IMR-90 (cell line): ENCODE data around the gene GMCL2. TPM values are rescaled to one million over a fixed set of nuclear protein-coding genes. Genes with fewer than 3 reads are reported as not detected.

Experiments
- ATAC-seq: fragments of 200-7000 bp; cut with Tn5 transposase; 2 replicates; pipeline ENCODE4 v1.9.1; 2020; ENCODE audit warnings: low read depth, mild to moderate bottlenecking, moderate library complexity
- BruUV-seq: library from RNA; stranded (reverse); fragments of 400-500 nt; replicated peaks from 2 replicates; lab custom pipeline; 2021; lab: Mats Ljungman, UMichigan
- CTCF ChIA-PET: fragments of 300-600 bp; formaldehyde crosslinking; extraction: SDS; loops from one replicate; lab custom pipeline; 2021; ENCODE audit warnings: antibody characterized with exemption; lab: Yijun Ruan, JAX
- POLR2A ChIA-PET: fragments of 300-600 bp; sonication (Branson Sonifier 250); formaldehyde crosslinking; loops from one replicate; lab custom pipeline; 2022; ENCODE audit warnings: antibody characterized with exemption; ENCODE audit not compliant: unreplicated experiment; lab: Charles Lee
- DNase-seq: peaks from one replicate; pipeline ENCODE4 v3.0.0; 2013
- H2AFZ ChIP-seq: replicated peaks from 2 replicates; pipeline ENCODE3; 2013; ENCODE audit warnings: low read length, mild to moderate bottlenecking; ENCODE audit not compliant: poor library complexity
- H2AK5ac ChIP-seq: 2 replicates; pipeline ENCODE4 v1.6.1; 2013; ENCODE audit warnings: low read depth, low read length, inconsistent platforms
- H2AK9ac ChIP-seq: replicated peaks from 2 replicates; pipeline ENCODE3; 2013; ENCODE audit warnings: mild to moderate bottlenecking, low read depth, low read length, moderate library complexity; ENCODE audit not compliant: poor library complexity
- H2BK120ac ChIP-seq: 2 replicates; pipeline ENCODE4 v1.6.1; 2013; ENCODE audit warnings: low read depth, low read length, inconsistent platforms
- H2BK15ac ChIP-seq: 3 replicates; pipeline ENCODE4 v1.6.1; 2013; ENCODE audit warnings: low read depth, low read length, inconsistent platforms
- H2BK20ac ChIP-seq: 2 replicates; pipeline ENCODE4 v1.6.1; 2013; ENCODE audit warnings: low read depth, mild to moderate bottlenecking, inconsistent platforms, low read length, moderate library complexity
- H2BK5ac ChIP-seq: 2 replicates; pipeline ENCODE4 v1.6.1; 2013; ENCODE audit warnings: mild to moderate bottlenecking, low read depth, low read length, inconsistent platforms; ENCODE audit not compliant: poor library complexity, severe bottlenecking
- H3K14ac ChIP-seq: replicated peaks from 2 replicates; pipeline ENCODE4 v1.6.1; 2013; ENCODE audit warnings: low read depth, low read length, inconsistent platforms
- H3K18ac ChIP-seq: 2 replicates; pipeline ENCODE4 v1.6.1; 2013; ENCODE audit warnings: low read depth, low read length, control low read depth
- H3K23ac ChIP-seq: 2 replicates; pipeline ENCODE4 v1.6.1; 2013; ENCODE audit warnings: low read depth, low read length, inconsistent platforms
- H3K27ac ChIP-seq: 2 replicates; pipeline ENCODE4 v1.5.1; 2013; ENCODE audit warnings: mild to moderate bottlenecking, control low read depth, low read length; ENCODE audit not compliant: insufficient read depth
- H3K27me3 ChIP-seq: 2 replicates; pipeline ENCODE4 v1.6.1; 2013; ENCODE audit warnings: low read length; ENCODE audit not compliant: control insufficient read depth, insufficient read depth
- H3K36me3 ChIP-seq: 2 replicates; pipeline ENCODE4 v1.6.1; 2013; ENCODE audit warnings: low read length, mixed read lengths; ENCODE audit not compliant: control insufficient read depth, insufficient read depth
- H3K4ac ChIP-seq: 2 replicates; pipeline ENCODE4 v1.6.1; 2013; ENCODE audit warnings: low read depth, low read length, inconsistent platforms
- H3K4me1 ChIP-seq: 2 replicates; pipeline ENCODE4 v1.6.1; 2013; ENCODE audit warnings: low read length, mixed read lengths; ENCODE audit not compliant: control insufficient read depth, insufficient read depth
- H3K4me2 ChIP-seq: 2 replicates; pipeline ENCODE4 v1.6.1; 2013; ENCODE audit warnings: low read depth, mild to moderate bottlenecking, control low read depth, low read length, moderate library complexity
- H3K4me3 ChIP-seq: 2 replicates; pipeline ENCODE4 v1.5.1; 2013; ENCODE audit warnings: low read depth, mild to moderate bottlenecking, control low read depth, low read length, moderate library complexity; ENCODE audit not compliant: insufficient read depth
- H3K56ac ChIP-seq: 2 replicates; pipeline ENCODE4 v1.6.1; 2013; ENCODE audit warnings: low read length, inconsistent platforms; ENCODE audit not compliant: insufficient read depth; ENCODE audit errors: extremely low read depth
- H3K79me1 ChIP-seq, 2 experiments: 2 replicates each; pipeline ENCODE4 v1.6.1; 2013; ENCODE audit warnings: low read length in 2 of 2, inconsistent platforms in 1 of 2, low read depth in 1 of 2
- H3K9ac ChIP-seq: 2 replicates; pipeline ENCODE4 v1.6.1; 2013; ENCODE audit warnings: low read depth, low read length, control low read depth
- H3K9me1 ChIP-seq: 2 replicates; pipeline ENCODE4 v1.6.1; 2013; ENCODE audit warnings: low read length, inconsistent platforms; ENCODE audit not compliant: insufficient read depth
- H3K9me3 ChIP-seq: 2 replicates; pipeline ENCODE4 v1.6.1; 2013; ENCODE audit warnings: low read length; ENCODE audit not compliant: control insufficient read depth, insufficient read depth
- H4K20me1 ChIP-seq: 2 replicates; pipeline ENCODE4 v1.6.1; 2013; ENCODE audit warnings: low read length, inconsistent platforms; ENCODE audit not compliant: insufficient read depth
- H4K5ac ChIP-seq: 2 replicates; pipeline ENCODE4 v1.6.1; 2013; ENCODE audit warnings: mild to moderate bottlenecking, low read depth, low read length, control low read depth
- H4K8ac ChIP-seq, 2 experiments: 2 replicates each; pipeline ENCODE4 v1.6.1; 2013; ENCODE audit warnings: low read depth in 2 of 2, low read length in 2 of 2, control low read depth in 1 of 2, inconsistent platforms in 1 of 2
- H4K91ac ChIP-seq: 2 replicates; pipeline ENCODE4 v1.6.1; 2013; ENCODE audit warnings: low read depth, low read length, inconsistent platforms; ENCODE audit not compliant: insufficient read depth
- BHLHE40 ChIP-seq: fragments of 150-350 bp; IDR thresholded peaks from 2 replicates; pipeline ENCODE4 v1.6.1; 2016; ENCODE audit warnings: mild to moderate bottlenecking, low read depth, low read length
- CEBPB ChIP-seq: IDR thresholded peaks from 2 replicates; pipeline ENCODE4 v1.6.1; 2012; ENCODE audit warnings: low read depth, low read length, improper control_type of control experiment
- CHD1 ChIP-seq: IDR thresholded peaks from 2 replicates; pipeline ENCODE4 v1.6.1; 2012; ENCODE audit warnings: low read depth, low read length, improper control_type of control experiment
- CTCF ChIP-seq: conservative IDR thresholded peaks from 2 replicates; pipeline ENCODE4 v1.5.1; 2012; ENCODE audit warnings: mild to moderate bottlenecking, low read depth, low read length, improper control_type of control experiment
- FOS ChIP-seq: fragments of 150-350 bp; IDR thresholded peaks from 2 replicates; pipeline ENCODE4 v1.6.1; 2016; ENCODE audit warnings: low read depth, low read length
- MAFK ChIP-seq: IDR thresholded peaks from 2 replicates; pipeline ENCODE4 v1.6.1; 2012; ENCODE audit warnings: low read depth, low read length, improper control_type of control experiment
- MAZ ChIP-seq: IDR thresholded peaks from 2 replicates; pipeline ENCODE4 v1.6.1; 2012; ENCODE audit warnings: low read depth, mild to moderate bottlenecking, low read length, improper control_type of control experiment, moderate library complexity, borderline replicate concordance
- MXI1 ChIP-seq: IDR thresholded peaks from 2 replicates; pipeline ENCODE4 v1.6.1; 2012; ENCODE audit warnings: low read depth, mild to moderate bottlenecking, low read length, moderate library complexity, borderline replicate concordance
- NFE2L2 ChIP-seq: fragments of 150-350 bp; IDR thresholded peaks from 2 replicates; pipeline ENCODE4 v1.6.1; 2016; ENCODE audit warnings: low read depth, mild to moderate bottlenecking, low read length
- POLR2A ChIP-seq: IDR thresholded peaks from 2 replicates; pipeline ENCODE4 v1.6.1; 2012; ENCODE audit warnings: mild to moderate bottlenecking, low read depth, low read length
- RAD21 ChIP-seq: IDR thresholded peaks from 2 replicates; pipeline ENCODE4 v1.6.1; 2012; ENCODE audit warnings: low read length, improper control_type of control experiment
- RCOR1 ChIP-seq: IDR thresholded peaks from 2 replicates; pipeline ENCODE4 v1.6.1; 2012; ENCODE audit warnings: mild to moderate bottlenecking, low read length, improper control_type of control experiment; ENCODE audit not compliant: insufficient replicate concordance
- RFX5 ChIP-seq: IDR thresholded peaks from 2 replicates; pipeline ENCODE4 v1.8.0; 2012; ENCODE audit warnings: low read depth, mild to moderate bottlenecking, low read length, moderate library complexity
- SMC3 ChIP-seq: fragments of 150-350 bp; IDR thresholded peaks from 2 replicates; pipeline ENCODE4 v1.6.1; 2016; ENCODE audit warnings: low read depth, mild to moderate bottlenecking, antibody characterized with exemption, low read length, moderate library complexity
- USF2 ChIP-seq: fragments of 150-350 bp; IDR thresholded peaks from 2 replicates; pipeline ENCODE4 v1.6.1; 2017; ENCODE audit warnings: mild to moderate bottlenecking, antibody characterized with exemption, low read length, low read depth
- WGBS, 2 experiments: methylation state at CpG; one replicate each; pipeline versions ENCODE4 v1.1.5 to v1.1.7; 2013; ENCODE audit warnings: missing lambda C conversion rate in 2 of 2; ENCODE audit not compliant: insufficient read length in 1 of 2; ENCODE audit errors: extremely low coverage in 2 of 2; 5-methylcytosine and 5-hydroxymethylcytosine counted together
- dilution Hi-C: fragments of 300-500 bp; cut with HindIII; formaldehyde crosslinking; loops from one replicate; pipeline ENCODE4 v1.14.3; 2018; ENCODE audit warnings: low sequenced_read_pairs; ENCODE audit not compliant: unreplicated experiment
- in situ Hi-C: fragments of 300-500 bp; cut with MboI; formaldehyde crosslinking; loops from 3 replicates; pipeline ENCODE4 v1.14.3; 2019; ENCODE audit warnings: low sequenced_read_pairs, inconsistent platforms, mixed read lengths
- intact Hi-C: fragments of 100-400 bp; cut with micrococcal nuclease; formaldehyde crosslinking; loops from 2 replicates; pipeline ENCODE4 v1.10.0; 2022
- polyA plus RNA-seq, 3 experiments: library from polyadenylated mRNA; depleted of rRNA; stranded (reverse); fragments of >200 nt; gene quantifications; 2 replicates each; pipeline ENCODE4 v1.2.3, GENCODE V29; 2012; ENCODE audit warnings: low replicate concordance in 1 of 3
- total RNA-seq: library from RNA; depleted of rRNA; stranded (reverse); fragments of >200 nt; gene quantifications from 2 replicates; pipeline ENCODE4 v1.2.3, GENCODE V29; 2012
- TF ChIP-seq, protein P1 (sequence below): fragments of 150-350 bp; IDR thresholded peaks from 2 replicates; pipeline ENCODE4 v1.6.1; 2016; ENCODE audit warnings: low read depth, mild to moderate bottlenecking, low read length, moderate library complexity, borderline replicate concordance

Gene GMCL2
- total and polyA plus RNA-seq, 2 of the 4 experiments (the other 2 are of a cell fraction) = not detected

- 90% methylated on average over 9 of the region's 11 CpGs; no CpG with 5 or more reads in 1 of the 2 experiments for WGBS, 2 experiments
- dilution Hi-C loops = no loop called here
- Histone ChIP-seq H3K56ac (no peak overlapping the region), H2AFZ (no peak overlapping the region), H3K18ac (no peak overlapping the region), H3K27me3 (no peaks in the 10 kb centered on the region), H3K4me3 (no peak overlapping the region), H3K9me1 (peaks cover 24% of the 10 kb centered on the region), H3K4me2 (no peak overlapping the region), H3K14ac (no peak overlapping the region), H3K79me1 (peaks cover 21 to 69% of the 10 kb centered on the region in 2 experiments), H2AK9ac (peak overlapping the region; percentile 51), H3K9ac (no peak overlapping the region), H4K5ac (no peak overlapping the region), H4K8ac (no peak overlapping the region), H3K36me3 (peaks cover 43% of the 10 kb centered on the region), H2AK5ac (no peak overlapping the region), H2BK120ac (no peak overlapping the region), H2BK5ac (no peak overlapping the region), H3K4me1 (peaks cover 9% of the 10 kb centered on the region), H3K4ac (no peak overlapping the region), H4K20me1 (peaks cover 6% of the 10 kb centered on the region; the same call in 1 of the 2 replicates), H3K23ac (no peak overlapping the region), H3K9me3 (0 out of 2 replicates have a peak, but pooled peaks cover 2% of the 10 kb centered on the region), H2BK20ac (no peak overlapping the region), H4K91ac (no peak overlapping the region), H2BK15ac (no peak overlapping the region), H3K27ac (no peak overlapping the region)
- in situ Hi-C loops = no loop called here
- intact Hi-C loops = no loop called here
- POLR2A ChIA-PET = no interaction called here
- ATAC-seq (no peak), DNase-seq (no peak)
- CTCF ChIA-PET = no interaction called here
- TF ChIP-seq NFE2L2 (no peak), CHD1 (no peak), MAZ (no peak), POLR2A (no peak), BHLHE40 (no peak), MXI1 (no peak), RFX5 (no peak), SMC3 (no peak), FOS (no peak), RAD21 (no peak), USF2 (no peak), RCOR1 (no peak), CTCF (no peak), CEBPB (no peak), MAFK (no peak)
- TF ChIP-seq, protein P1, sequence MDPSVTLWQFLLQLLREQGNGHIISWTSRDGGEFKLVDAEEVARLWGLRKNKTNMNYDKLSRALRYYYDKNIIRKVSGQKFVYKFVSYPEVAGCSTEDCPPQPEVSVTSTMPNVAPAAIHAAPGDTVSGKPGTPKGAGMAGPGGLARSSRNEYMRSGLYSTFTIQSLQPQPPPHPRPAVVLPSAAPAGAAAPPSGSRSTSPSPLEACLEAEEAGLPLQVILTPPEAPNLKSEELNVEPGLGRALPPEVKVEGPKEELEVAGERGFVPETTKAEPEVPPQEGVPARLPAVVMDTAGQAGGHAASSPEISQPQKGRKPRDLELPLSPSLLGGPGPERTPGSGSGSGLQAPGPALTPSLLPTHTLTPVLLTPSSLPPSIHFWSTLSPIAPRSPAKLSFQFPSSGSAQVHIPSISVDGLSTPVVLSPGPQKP = no peak
- no TSS peak for BruUV-seq
Observed at GRCh38 chr5:178228609-178229008, 41.4 kb upstream of the GMCL2 start.
